ENCODE data around the gene MLST8. TPM values are rescaled to one million over a fixed set of nuclear protein-coding genes. Genes with fewer than 3 reads are reported as not detected.
"Not testable (repeated sequence)": the region's sequence is repeated elsewhere in the genome, so short reads cannot be mapped to it uniquely, and the experiment has no call there.

The MLST8 gene
- total and polyA plus RNA-seq, 12 donors, result 19.3 to 43.1 (median 24.7) TPM

GRCh38 chr16:2238838-2239675 lies 33.8 kb downstream of the MLST8 start:
- ATAC-seq (peak in 6 of 8 donors; percentile 3 to 9 (median 4)), DNase-seq (no peak)
- intact Hi-C loops (cut with DNase I), result no loop called here
- Histone ChIP-seq H3K9me3 (no peaks in the 10 kb centered on the region), H3K4me1 (peaks cover 13 to 33% (median 23%) of the 10 kb centered on the region in 9 donors), H3K27me3 (peaks cover 0 to 30% (median 8%) of the 10 kb centered on the region in 7 donors), H3K4me3 (no peak overlapping the region), H3K36me3 (peaks cover 4 to 68% (median 48%) of the 10 kb centered on the region in 9 donors), H3K27ac (peak overlapping the region in 1 of 10 donors; percentile 58)
- TF ChIP-seq CTCF (IDR thresholded peaks at IDR 0.05), result no peak
- 79% methylated on average over 15 of the region's 15 CpGs for WGBS, 2 donors

- DNase-seq; H3K9me3 ChIP-seq; ATAC-seq; H3K27ac ChIP-seq; H3K4me3 ChIP-seq; intact Hi-C loops (cut with DNase I): not testable (repeated sequence)
- Histone ChIP-seq H3K27me3 (peaks cover 0 to 29% (median 8%) of the 10 kb centered on the region in 7 donors), H3K4me1 (peaks cover 13 to 34% (median 23%) of the 10 kb centered on the region in 9 donors), H3K36me3 (peaks cover 0 to 68% (median 47%) of the 10 kb centered on the region in 9 donors)
- WGBS, 2 donors, result 67 to 68% methylated on average over 9 of the region's 9 CpGs
Measured at GRCh38 chr16:2240331-2240730, 35.1 kb downstream of the MLST8 start.

- no peak for TF ChIP-seq CTCF (IDR thresholded peaks at IDR 0.05)
- Histone ChIP-seq H3K36me3 (peaks cover 0 to 84% (median 53%) of the 10 kb centered on the region in 9 donors), H3K27ac (no peak overlapping the region), H3K4me1 (peaks cover 0 to 15% (median 6%) of the 10 kb centered on the region in 9 donors), H3K9me3 (no peaks in the 10 kb centered on the region), H3K27me3 (peaks cover 0 to 6% (median 0%) of the 10 kb centered on the region in 7 donors), H3K4me3 (no peak overlapping the region)
- DNase-seq (no peak), ATAC-seq (no peak)
- WGBS, 2 donors, result 75 to 78% methylated on average over 11 of the region's 11 CpGs
- intact Hi-C loops (cut with DNase I), result no loop called here
Measured at GRCh38 chr16:2242598-2242997, 37.3 kb downstream of the MLST8 start.

GRCh38 chr16:2243031-2243528 lies 37.8 kb downstream of the MLST8 start:
- no peak for ATAC-seq
- peaks cover 0 to 86% (median 53%) of the 10 kb centered on the region in 9 donors for H3K36me3 ChIP-seq
- peaks cover 0 to 10% (median under 1%) of the 10 kb centered on the region in 9 donors for H3K4me1 ChIP-seq
- H3K27ac ChIP-seq, result no peak overlapping the region
- no peaks in the 10 kb centered on the region for H3K9me3 ChIP-seq
- no peak for TF ChIP-seq CTCF (IDR thresholded peaks at IDR 0.05)
- intact Hi-C loops (cut with DNase I), result no loop called here
- peaks cover 0 to 1% (median 0%) of the 10 kb centered on the region in 7 donors for H3K27me3 ChIP-seq
- no peak for DNase-seq
- 94 to 97% methylated on average over 19 of the region's 19 CpGs for WGBS, 2 donors
- H3K4me3 ChIP-seq, result no peak overlapping the region
